HL-60 (cell line): Measurements from ENCODE around the gene ETV5.
"Not testable (repeated sequence)": the region's sequence is repeated elsewhere in the genome, so short reads cannot be mapped to it uniquely, and the experiment has no call there.

Source experiments
- DNase-seq, 2 experiments: peaks; one replicate each; pipeline ENCODE4 v3.0.0-alpha.2; 2010 to 2020; ENCODE audit warnings: low read depth in 1 of 2, low spot score in 1 of 2
- H3K27ac ChIP-seq: fragments of 250-450 bp; sonication (Bioruptor Pico); replicated peaks from 2 replicates; pipeline ENCODE4 v1.5.1; 2020; ENCODE audit warnings: mild to moderate bottlenecking, moderate library complexity
- H3K27me3 ChIP-seq: fragments of 250-450 bp; sonication (Bioruptor Pico); 2 replicates; pipeline ENCODE4 v1.5.1; 2021; ENCODE audit warnings: mild to moderate bottlenecking, moderate library complexity; ENCODE audit not compliant: insufficient read depth, poor library complexity, severe bottlenecking
- H3K4me3 ChIP-seq: replicated peaks from 2 replicates; pipeline ENCODE4 v1.5.1; 2011; ENCODE audit warnings: mild to moderate bottlenecking, control low read depth, low read length; ENCODE audit not compliant: insufficient read depth
- CTCF ChIP-seq: IDR thresholded peaks from one replicate; pipeline ENCODE4 v1.5.1; 2011; ENCODE audit warnings: low read length, control low read depth, inconsistent platforms; ENCODE audit not compliant: insufficient read depth
- GABPA ChIP-seq: IDR thresholded peaks from 2 replicates; pipeline ENCODE4 v1.6.1; 2012; ENCODE audit warnings: low read depth
- POLR2AphosphoS5 ChIP-seq: IDR thresholded peaks from 2 replicates; pipeline ENCODE4 v1.6.1; 2012; ENCODE audit warnings: low read depth
- REST ChIP-seq: IDR thresholded peaks from 2 replicates; pipeline ENCODE4 v1.6.1; 2012; ENCODE audit warnings: low read depth; ENCODE audit not compliant: insufficient replicate concordance
- SPI1 ChIP-seq: IDR thresholded peaks from 2 replicates; pipeline ENCODE4 v1.6.1; 2012; ENCODE audit warnings: low read depth, mild to moderate bottlenecking, borderline replicate concordance

ETV5 gene

GRCh38 chr3:186042036-186042435 is 66.9 kb downstream of the ETV5 start:
- no peak for TF ChIP-seq CTCF
- TF ChIP-seq SPI1: no peak
- Histone ChIP-seq H3K4me3 (no peak overlapping the region), H3K27ac (no peak overlapping the region), H3K27me3 (no peaks in the 10 kb centered on the region)
- no peak for DNase-seq

GRCh38 chr3:186038360-186038759 is 70.5 kb downstream of the ETV5 start:
- H3K27ac ChIP-seq: no peak overlapping the region
- H3K27me3 ChIP-seq: no peaks in the 10 kb centered on the region
- DNase-seq: peak; percentile 51 to 66
- TF ChIP-seq REST (no peak), POLR2AphosphoS5 (no peak), GABPA (no peak), SPI1 (no peak), CTCF (no peak)
- no peak overlapping the region for H3K4me3 ChIP-seq

GRCh38 chr3:186035277-186035676 is 73.6 kb downstream of the ETV5 start:
- DNase-seq: peak; percentile 43 to 62
- TF ChIP-seq REST: no peak
- TF ChIP-seq CTCF: no peak
- TF ChIP-seq SPI1: no peak
- no peak for TF ChIP-seq POLR2AphosphoS5
- TF ChIP-seq GABPA: no peak
- H3K27ac ChIP-seq: no peak overlapping the region
- H3K4me3 ChIP-seq: no peak overlapping the region
- no peaks in the 10 kb centered on the region for H3K27me3 ChIP-seq

- DNase-seq: no peak
- H3K27ac ChIP-seq: no peak overlapping the region
- no peaks in the 10 kb centered on the region for H3K27me3 ChIP-seq
- TF ChIP-seq POLR2AphosphoS5 (no peak), SPI1 (no peak), CTCF (no peak), GABPA (no peak), REST (no peak)
- no peak overlapping the region for H3K4me3 ChIP-seq
These were observed 76.6 kb downstream of the ETV5 start for GRCh38 chr3:186032321-186032720.

- not testable (repeated sequence) for H3K4me3 ChIP-seq, DNase-seq, H3K27ac ChIP-seq
- H3K27me3 ChIP-seq: peaks cover 14% of the 10 kb centered on the region
These were observed 82.9 kb downstream of the ETV5 start for GRCh38 chr3:186025993-186026392.
